GM23338 (cell line): ENCODE data around the gene CRYZ. TPM values are rescaled to one million over a fixed set of nuclear protein-coding genes. Genes with fewer than 3 reads are reported as not detected.

Source experiments
- ATAC-seq: fragments of 200-7000 bp; cut with Tn5 transposase; 3 replicates; pipeline ENCODE4 v1.9.1; 2020
- DNase-seq: peaks from one replicate; pipeline ENCODE4 v3.0.0-alpha.2; 2015; ENCODE audit warnings: low spot score
- H2AFZ ChIP-seq: fragments of 200-600 bp; sonication (generic); 2 replicates; pipeline ENCODE4 v1.8.0; 2016; ENCODE audit warnings: antibody characterized with exemption, mild to moderate bottlenecking, moderate library complexity
- H3F3A ChIP-seq: fragments of 200-600 bp; sonication (generic); replicated peaks from 2 replicates; pipeline ENCODE4 v1.8.0; 2017; ENCODE audit warnings: antibody characterized with exemption, mixed run types, low read depth
- H3K27ac ChIP-seq: fragments of 200-600 bp; sonication (generic); 2 replicates; pipeline ENCODE4 v1.6.1; 2016; ENCODE audit warnings: low read depth
- H3K27me3 ChIP-seq: fragments of 200-600 bp; sonication (generic); 2 replicates; pipeline ENCODE4 v1.8.0; 2016; ENCODE audit warnings: mild to moderate bottlenecking, mixed run types, moderate library complexity; ENCODE audit not compliant: insufficient read depth
- H3K36me3 ChIP-seq: fragments of 200-600 bp; sonication (generic); 2 replicates; pipeline ENCODE4 v1.8.0; 2016; ENCODE audit warnings: mild to moderate bottlenecking; ENCODE audit not compliant: insufficient read depth
- H3K4me1 ChIP-seq: fragments of 200-600 bp; sonication (generic); 2 replicates; pipeline ENCODE4 v1.8.0; 2016; ENCODE audit warnings: mild to moderate bottlenecking, moderate library complexity; ENCODE audit not compliant: insufficient read depth
- H3K4me2 ChIP-seq: fragments of 200-600 bp; sonication (generic); 2 replicates; pipeline ENCODE4 v1.7.1; 2017; ENCODE audit warnings: mixed run types
- H3K4me3 ChIP-seq: fragments of 200-600 bp; sonication (generic); 2 replicates; pipeline ENCODE4 v1.6.1; 2016; ENCODE audit warnings: mixed run types
- H3K79me2 ChIP-seq: fragments of 200-600 bp; sonication (generic); replicated peaks from 2 replicates; pipeline ENCODE4 v1.8.0; 2017; ENCODE audit warnings: mild to moderate bottlenecking; ENCODE audit not compliant: insufficient read depth
- H3K9me2 ChIP-seq: fragments of 200-600 bp; sonication (generic); 2 replicates; pipeline ENCODE4 v1.8.0; 2017; ENCODE audit not compliant: insufficient read depth
- H4K20me1 ChIP-seq: fragments of 200-600 bp; sonication (generic); replicated peaks from 2 replicates; pipeline ENCODE4 v1.8.0; 2017; ENCODE audit warnings: mild to moderate bottlenecking; ENCODE audit not compliant: insufficient read depth
- H3K27ac Mint-ChIP-seq: 2 replicates; pipeline ENCODE4 v1.8.0; 2020; ENCODE audit warnings: inconsistent platforms, mild to moderate bottlenecking, moderate library complexity, mixed read lengths
- H3K27me3 Mint-ChIP-seq: 3 replicates; pipeline ENCODE4 v1.8.0; 2022; ENCODE audit warnings: low read depth, mild to moderate bottlenecking, moderate library complexity, mixed read lengths, inconsistent platforms; ENCODE audit not compliant: insufficient read depth, poor library complexity
- H3K36me3 Mint-ChIP-seq: 3 replicates; pipeline ENCODE4 v1.8.0; 2021; ENCODE audit warnings: low read depth, mild to moderate bottlenecking, inconsistent platforms, moderate library complexity, mixed read lengths
- H3K4me1 Mint-ChIP-seq: 3 replicates; pipeline ENCODE4 v1.8.0; 2020; ENCODE audit warnings: mild to moderate bottlenecking, inconsistent platforms, mixed read lengths
- H3K4me3 Mint-ChIP-seq: 3 replicates; pipeline ENCODE4 v1.8.0; 2021; ENCODE audit warnings: moderate library complexity, mild to moderate bottlenecking, inconsistent platforms, mixed read lengths
- H3K9me3 Mint-ChIP-seq: 3 replicates; pipeline ENCODE4 v1.8.0; 2020; ENCODE audit warnings: moderate library complexity, mild to moderate bottlenecking, inconsistent platforms, mixed read lengths
- CREB1 ChIP-seq: fragments of 250-450 bp; sonication (Bioruptor Pico); IDR thresholded peaks from 2 replicates; pipeline ENCODE4 v1.5.0; 2020; ENCODE audit warnings: low read depth, mild to moderate bottlenecking, moderate library complexity
- CTCF ChIP-seq, 2 experiments: fragments of 200-600 bp in 1 of 2; sonication (generic) in 1 of 2; conservative IDR thresholded peaks; 2 replicates each; pipeline versions ENCODE4 v1.5.1 to v1.6.1; 2016 to 2017; ENCODE audit warnings: antibody characterized with exemption in 2 of 2, low read depth in 2 of 2, mild to moderate bottlenecking in 2 of 2, moderate library complexity in 1 of 2
- ETS1 ChIP-seq: IDR thresholded peaks from 2 replicates; pipeline ENCODE4 v1.6.1; 2016; ENCODE audit warnings: antibody characterized with exemption
- EZH2 ChIP-seq: fragments of 200-600 bp; sonication (generic); IDR thresholded peaks from one replicate; pipeline ENCODE4 v1.8.0; 2017; ENCODE audit warnings: antibody characterized with exemption, mild to moderate bottlenecking, low read depth; ENCODE audit not compliant: unreplicated experiment
- EZH2phosphoT487 ChIP-seq: fragments of 200-600 bp; sonication (generic); IDR thresholded peaks from one replicate; pipeline ENCODE4 v1.8.1; 2018; ENCODE audit warnings: antibody characterized with exemption; ENCODE audit not compliant: unreplicated experiment
- JUNB ChIP-seq: IDR thresholded peaks from one replicate; pipeline ENCODE4 v1.6.1; 2016; ENCODE audit warnings: antibody characterized with exemption; ENCODE audit not compliant: unreplicated experiment
- NANOG ChIP-seq: IDR thresholded peaks from 2 replicates; pipeline ENCODE4 v1.6.1; 2016; ENCODE audit warnings: antibody characterized with exemption, borderline replicate concordance
- POLR2AphosphoS5 ChIP-seq: IDR thresholded peaks from 2 replicates; pipeline ENCODE4 v1.6.1; 2016; ENCODE audit warnings: antibody characterized with exemption, low read depth
- REST ChIP-seq: IDR thresholded peaks from one replicate; pipeline ENCODE4 v1.6.1; 2018; ENCODE audit warnings: antibody characterized with exemption; ENCODE audit not compliant: unreplicated experiment
- STAT1 ChIP-seq: IDR thresholded peaks from one replicate; pipeline ENCODE4 v1.6.1; 2016; ENCODE audit warnings: antibody characterized with exemption; ENCODE audit not compliant: unreplicated experiment
- ZNF114 ChIP-seq: fragments of 250-450 bp; sonication (Bioruptor Pico); IDR thresholded peaks from 2 replicates; pipeline ENCODE4 v1.5.0; 2020; ENCODE audit warnings: mild to moderate bottlenecking, moderate library complexity
- ZNF331 ChIP-seq: fragments of 250-450 bp; sonication (Bioruptor Pico); IDR thresholded peaks from 2 replicates; pipeline ENCODE4 v1.5.0; 2020; ENCODE audit warnings: low read depth, mild to moderate bottlenecking, moderate library complexity
- polyA plus RNA-seq: library from polyadenylated mRNA; unstranded; fragments of >200 nt; fragmentation: Nextera tagmentation; extraction: Ambion mirVana; gene quantifications from 2 replicates; pipeline ENCODE4 v1.2.1, GENCODE V29; 2016
- total RNA-seq: library from RNA; depleted of rRNA; stranded (reverse); fragments of >200 nt; shearing (Covaris generic); gene quantifications from 2 replicates; pipeline ENCODE4 v1.2.3, GENCODE V29; 2014

Gene CRYZ
- total and polyA plus RNA-seq, 2 experiments from 2014 or later, result 45.7 to 57.8 TPM

- no peaks in the 10 kb centered on the region for H3K4me1 ChIP-seq
- no peak overlapping the region for H3K4me2 ChIP-seq
- H3K27me3 ChIP-seq, result no peaks in the 10 kb centered on the region
- H3K36me3 ChIP-seq, result no peaks in the 10 kb centered on the region
- 0 out of 2 replicates have a peak, but pooled peaks cover 2% of the 10 kb centered on the region for H4K20me1 ChIP-seq
- H3K4me3 ChIP-seq, result no peak overlapping the region
- no peaks in the 10 kb centered on the region for H3K4me1 Mint-ChIP-seq
- no peaks in the 10 kb centered on the region for H3F3A ChIP-seq
- H3K9me2 ChIP-seq, result no peaks in the 10 kb centered on the region
- TF ChIP-seq JUNB (no peak), ETS1 (no peak), CREB1 (CRISPR knock-in tag) (no peak), NANOG (no peak), EZH2phosphoT487 (no peak), STAT1 (no peak), ZNF331 (CRISPR knock-in tag) (no peak), EZH2 (no peak)
- no peaks in the 10 kb centered on the region for H3K9me3 Mint-ChIP-seq
- H3K27ac Mint-ChIP-seq, result no peak overlapping the region
- no peaks in the 10 kb centered on the region for H3K27me3 Mint-ChIP-seq
- no peak overlapping the region for H2AFZ ChIP-seq
- DNase-seq (no peak), ATAC-seq (no peak)
- H3K27ac ChIP-seq, result no peak overlapping the region
- H3K79me2 ChIP-seq, result no peaks in the 10 kb centered on the region
- H3K36me3 Mint-ChIP-seq, result no peaks in the 10 kb centered on the region
- H3K4me3 Mint-ChIP-seq, result no peak overlapping the region
Measured at GRCh38 chr1:74697832-74698231, 35.0 kb downstream of the CRYZ start.

- H3K4me3 ChIP-seq, result no peak overlapping the region
- no peaks in the 10 kb centered on the region for H3K79me2 ChIP-seq
- H3K36me3 ChIP-seq, result no peaks in the 10 kb centered on the region
- no peaks in the 10 kb centered on the region for H3K36me3 Mint-ChIP-seq
- no peaks in the 10 kb centered on the region for H3K4me1 ChIP-seq
- no peak overlapping the region for H3K27ac Mint-ChIP-seq
- no peak overlapping the region for H2AFZ ChIP-seq
- H3K4me2 ChIP-seq, result no peak overlapping the region
- H3K27ac ChIP-seq, result no peak overlapping the region
- peaks cover 9% of the 10 kb centered on the region for H3K4me1 Mint-ChIP-seq
- DNase-seq, result no peak
- no peak overlapping the region for H3K4me3 Mint-ChIP-seq
- no peak for ATAC-seq
- no peaks in the 10 kb centered on the region for H4K20me1 ChIP-seq
- no peaks in the 10 kb centered on the region for H3K9me3 Mint-ChIP-seq
- H3F3A ChIP-seq, result no peaks in the 10 kb centered on the region
- H3K9me2 ChIP-seq, result no peaks in the 10 kb centered on the region
- no peaks in the 10 kb centered on the region for H3K27me3 ChIP-seq
- no peaks in the 10 kb centered on the region for H3K27me3 Mint-ChIP-seq
- TF ChIP-seq ZNF114, result no peak
- no peak for TF ChIP-seq EZH2phosphoT487
- no peak for TF ChIP-seq ZNF331 (CRISPR knock-in tag)
- no peak for TF ChIP-seq ETS1
- no peak for TF ChIP-seq CTCF (conservative IDR thresholded peaks at IDR 0.05; ENCODE audit: low read depth in 2 of 2)
- TF ChIP-seq EZH2, result no peak
- no peak for TF ChIP-seq CREB1 (CRISPR knock-in tag)
- TF ChIP-seq POLR2AphosphoS5, result no peak
- TF ChIP-seq JUNB, result no peak
- no peak for TF ChIP-seq REST
- no peak for TF ChIP-seq NANOG
- no peak for TF ChIP-seq STAT1
Measured at GRCh38 chr1:74693473-74693872, 39.4 kb downstream of the CRYZ start.
